Esophagus squamous epithelium (tissue), 4 donors: Measurements from ENCODE around the gene ENDOV.
A peak's percentile ranks its signal among the peaks of the same experiment; 100 is the strongest.

ENCODE experiments used
- CTCF ChIP-seq, 6 experiments: fragments of 450-650 bp in 4 of 6; fragments of 200-600 bp in 2 of 6; sonication (generic) in 2 of 6; IDR thresholded peaks; one replicate each; pipeline ENCODE4 v1.5.1; 2016 to 2019; ENCODE audit warnings: antibody characterized with exemption in 6 of 6, mild to moderate bottlenecking in 4 of 6, moderate library complexity in 4 of 6
- POLR2A ChIP-seq, 4 donors: fragments of 450-650 bp; IDR thresholded peaks; one replicate each; pipeline ENCODE4 v1.6.1; 2017; ENCODE audit warnings: antibody characterized with exemption in 4 of 4, mild to moderate bottlenecking in 4 of 4, moderate library complexity in 3 of 4

- no peak for TF ChIP-seq CTCF (IDR thresholded peaks at IDR 0.05)
- peak in 1 of 4 donors; percentile 57 for TF ChIP-seq POLR2A (IDR thresholded peaks at IDR 0.05)
These were observed at the start of gene ENDOV for GRCh38 chr17:80414803-80415625.
